CD4-positive, alpha-beta T cell (primary cell): ENCODE results near the gene KRTAP10-3. TPM values are rescaled to one million over a fixed set of nuclear protein-coding genes. Genes with fewer than 3 reads are reported as not detected.
A peak's percentile ranks its signal among the peaks of the same experiment; 100 is the strongest.
"Not testable (repeated sequence)": the region's sequence is repeated elsewhere in the genome, so short reads cannot be mapped to it uniquely, and the experiment has no call there.

ENCODE experiments used
- ATAC-seq: fragments of 200-7000 bp; cut with Tn5 transposase; one replicate; pipeline ENCODE4 v1.10.0; 2022; ENCODE audit warnings: mild to moderate bottlenecking; ENCODE audit not compliant: poor library complexity
- CTCF ChIA-PET: fragments of 350-600 bp; sonication (Branson Sonifier 250); formaldehyde crosslinking; loops from one replicate; lab custom pipeline; 2021; ENCODE audit warnings: antibody characterized with exemption, inconsistent platforms; lab: Charles Lee
- POLR2A ChIA-PET: fragments of 350-600 bp; sonication (Branson Sonifier 250); formaldehyde crosslinking; loops from one replicate; lab custom pipeline; 2021; ENCODE audit warnings: antibody characterized with exemption, inconsistent platforms; lab: Charles Lee
- DNase-seq, 14 experiments: peaks; one replicate each; pipeline ENCODE4 v3.0.0-alpha.2; 2013 to 2020; ENCODE audit warnings: mixed read lengths in 2 of 14
- H3K27ac ChIP-seq, 2 donors: one replicate each; pipeline versions ENCODE4 v1.5.1 to v1.7.0; 2013; ENCODE audit warnings: low read length in 2 of 2, low read depth in 1 of 2, mild to moderate bottlenecking in 1 of 2
- H3K27me3 ChIP-seq, 2 experiments: 1 replicate in 1 of 2; 2 replicates in 1 of 2; pipeline versions ENCODE4 v1.6.1 to v1.7.0; 2013; ENCODE audit warnings: low read length in 2 of 2, control low read depth in 1 of 2, mild to moderate bottlenecking in 1 of 2, moderate library complexity in 1 of 2; ENCODE audit not compliant: insufficient read depth in 2 of 2, control insufficient read depth in 1 of 2
- H3K36me3 ChIP-seq: one replicate; pipeline ENCODE4 v1.6.1; 2013; ENCODE audit warnings: low read length, control low read depth; ENCODE audit not compliant: insufficient read depth
- H3K4me1 ChIP-seq: one replicate; pipeline ENCODE4 v1.6.1; 2013; ENCODE audit warnings: low read length, control low read depth; ENCODE audit not compliant: insufficient read depth
- H3K4me3 ChIP-seq: one replicate; pipeline ENCODE4 v1.5.1; 2013; ENCODE audit warnings: mild to moderate bottlenecking, low read length, moderate library complexity
- H3K9me3 ChIP-seq, 2 experiments: 1 replicate in 1 of 2; 2 replicates in 1 of 2; pipeline versions ENCODE4 v1.6.1 to v1.7.0; 2013; ENCODE audit warnings: low read length in 2 of 2, mild to moderate bottlenecking in 2 of 2, control low read depth in 1 of 2, moderate library complexity in 1 of 2; ENCODE audit not compliant: control insufficient read depth in 1 of 2, insufficient read depth in 1 of 2
- H3K27ac Mint-ChIP-seq: one replicate; pipeline ENCODE4 v1.8.0; 2020; ENCODE audit warnings: mixed read lengths
- H3K27me3 Mint-ChIP-seq: one replicate; pipeline ENCODE4 v1.8.0; 2021; ENCODE audit warnings: mixed read lengths
- H3K36me3 Mint-ChIP-seq: one replicate; pipeline ENCODE4 v1.8.0; 2021; ENCODE audit warnings: low read depth, mixed read lengths
- H3K4me1 Mint-ChIP-seq: one replicate; pipeline ENCODE4 v1.8.0; 2021; ENCODE audit warnings: low read depth, mixed read lengths
- H3K4me3 Mint-ChIP-seq: one replicate; pipeline ENCODE4 v1.8.0; 2020; ENCODE audit warnings: mild to moderate bottlenecking, mixed read lengths
- H3K9me3 Mint-ChIP-seq: one replicate; pipeline ENCODE4 v1.8.0; 2020; ENCODE audit warnings: mixed read lengths
- intact Hi-C, 2 experiments: fragments of 100-400 bp; cut with DNase I in 1 of 2; cut with micrococcal nuclease in 1 of 2; formaldehyde crosslinking; loops; one replicate each; pipeline versions ENCODE4 v1.15.1 to v1.9.0; 2023 to 2025; cut with DNase I, micrococcal nuclease
- total RNA-seq, 174 experiments: library from RNA in 2 of 174; stranded (reverse) in 2 of 174; gene quantifications; one replicate each; pipeline ENCODE4 v1.2.3 and lab custom pipeline; 2021 to 2026
- TF ChIP-seq, protein P1 (sequence below): fragments of 200-600 bp; IDR thresholded peaks from one replicate; pipeline ENCODE4 v1.8.0; 2022; ENCODE audit warnings: antibody characterized with exemption, mild to moderate bottlenecking

The KRTAP10-3 gene
- total RNA-seq, 2 experiments from 2014 or later, result not detected

DNA sequence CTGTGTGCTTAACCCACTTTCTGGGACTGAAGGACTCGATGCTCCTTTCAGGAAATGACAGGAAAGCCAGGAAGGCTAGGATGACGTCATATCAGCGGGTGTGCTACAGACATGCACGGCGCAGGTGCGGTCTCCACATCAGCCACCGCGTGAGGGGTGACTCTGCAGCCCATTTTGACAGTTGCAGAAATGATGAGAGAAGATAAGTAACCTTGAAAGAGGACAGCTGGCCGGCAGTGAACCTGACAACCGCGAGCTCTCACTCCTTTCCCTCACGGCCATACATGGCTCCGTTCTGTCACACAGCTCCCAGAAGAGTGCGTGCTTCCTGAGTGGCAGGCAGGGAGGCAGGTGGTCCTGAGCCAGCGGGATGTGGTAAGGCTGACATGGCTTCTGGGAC lies 23.5 kb upstream of the KRTAP10-3 start:
- no peak overlapping the region for H3K27ac Mint-ChIP-seq
- H3K4me3 Mint-ChIP-seq, result no peak overlapping the region
- H3K4me1 Mint-ChIP-seq, result peaks cover 24% of the 10 kb centered on the region
- Histone ChIP-seq H3K27ac (no peak overlapping the region), H3K27me3 (peaks cover 0 to 12% of the 10 kb centered on the region in 2 experiments), H3K9me3 (peaks cover 5 to 41% of the 10 kb centered on the region in 2 experiments), H3K36me3 (no peaks in the 10 kb centered on the region), H3K4me1 (peaks cover 3% of the 10 kb centered on the region), H3K4me3 (no peak overlapping the region)
- peaks cover 9% of the 10 kb centered on the region for H3K9me3 Mint-ChIP-seq
- TF ChIP-seq, protein P1, sequence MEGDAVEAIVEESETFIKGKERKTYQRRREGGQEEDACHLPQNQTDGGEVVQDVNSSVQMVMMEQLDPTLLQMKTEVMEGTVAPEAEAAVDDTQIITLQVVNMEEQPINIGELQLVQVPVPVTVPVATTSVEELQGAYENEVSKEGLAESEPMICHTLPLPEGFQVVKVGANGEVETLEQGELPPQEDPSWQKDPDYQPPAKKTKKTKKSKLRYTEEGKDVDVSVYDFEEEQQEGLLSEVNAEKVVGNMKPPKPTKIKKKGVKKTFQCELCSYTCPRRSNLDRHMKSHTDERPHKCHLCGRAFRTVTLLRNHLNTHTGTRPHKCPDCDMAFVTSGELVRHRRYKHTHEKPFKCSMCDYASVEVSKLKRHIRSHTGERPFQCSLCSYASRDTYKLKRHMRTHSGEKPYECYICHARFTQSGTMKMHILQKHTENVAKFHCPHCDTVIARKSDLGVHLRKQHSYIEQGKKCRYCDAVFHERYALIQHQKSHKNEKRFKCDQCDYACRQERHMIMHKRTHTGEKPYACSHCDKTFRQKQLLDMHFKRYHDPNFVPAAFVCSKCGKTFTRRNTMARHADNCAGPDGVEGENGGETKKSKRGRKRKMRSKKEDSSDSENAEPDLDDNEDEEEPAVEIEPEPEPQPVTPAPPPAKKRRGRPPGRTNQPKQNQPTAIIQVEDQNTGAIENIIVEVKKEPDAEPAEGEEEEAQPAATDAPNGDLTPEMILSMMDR, result no peak
- intact Hi-C loops, result no loop called here
- ATAC-seq (no peak), DNase-seq (no peak)
- H3K27me3 Mint-ChIP-seq, result peaks cover 33% of the 10 kb centered on the region
- CTCF ChIA-PET, result no interaction called here
- no peaks in the 10 kb centered on the region for H3K36me3 Mint-ChIP-seq
- POLR2A ChIA-PET, result no interaction called here

DNA sequence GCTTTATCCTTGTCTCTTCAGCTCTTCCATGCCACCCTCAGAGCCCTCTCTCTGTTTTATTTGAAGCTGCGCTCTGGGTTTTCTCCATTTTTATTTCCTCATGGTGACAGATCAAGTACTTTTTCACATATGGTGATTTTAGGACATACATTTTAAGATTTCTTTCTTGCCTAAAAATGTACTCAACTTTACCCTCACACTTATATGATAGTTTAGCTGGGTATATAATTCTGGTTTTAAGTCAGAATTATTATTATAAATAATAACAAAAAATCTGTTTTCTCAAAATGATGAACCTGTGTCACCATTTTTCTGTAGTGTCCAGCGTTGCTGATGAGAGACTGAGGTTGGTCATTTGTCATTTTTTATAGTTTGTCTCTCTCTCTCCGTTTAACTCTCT lies 22.6 kb upstream of the KRTAP10-3 start:
- DNase-seq (no peak), ATAC-seq (no peak)
- Mint-ChIP-seq H3K27me3 (peaks cover 27% of the 10 kb centered on the region), H3K27ac (no peak overlapping the region), H3K9me3 (peaks cover 14% of the 10 kb centered on the region), H3K36me3 (no peaks in the 10 kb centered on the region), H3K4me1 (peaks cover 24% of the 10 kb centered on the region), H3K4me3 (peak overlapping the region; percentile 8)
- peaks cover 12 to 41% of the 10 kb centered on the region in 2 experiments for H3K9me3 ChIP-seq
- intact Hi-C loops, result no loop called here
- no peaks in the 10 kb centered on the region for H3K36me3 ChIP-seq
- POLR2A ChIA-PET, result interaction anchor here (0.6 to 1.5 kb wide), 2 partner anchors 33 to 184 kb away, joined by 3 to 6 read pairs; no protein-coding TSS in a partner anchor
- no peak overlapping the region for H3K27ac ChIP-seq
- H3K27me3 ChIP-seq, result peaks cover 0 to 10% of the 10 kb centered on the region in 2 experiments
- CTCF ChIA-PET, result no interaction called here
- peaks cover 3% of the 10 kb centered on the region for H3K4me1 ChIP-seq
- H3K4me3 ChIP-seq, result no peak overlapping the region
- TF ChIP-seq, protein P1, result no peak

DNA sequence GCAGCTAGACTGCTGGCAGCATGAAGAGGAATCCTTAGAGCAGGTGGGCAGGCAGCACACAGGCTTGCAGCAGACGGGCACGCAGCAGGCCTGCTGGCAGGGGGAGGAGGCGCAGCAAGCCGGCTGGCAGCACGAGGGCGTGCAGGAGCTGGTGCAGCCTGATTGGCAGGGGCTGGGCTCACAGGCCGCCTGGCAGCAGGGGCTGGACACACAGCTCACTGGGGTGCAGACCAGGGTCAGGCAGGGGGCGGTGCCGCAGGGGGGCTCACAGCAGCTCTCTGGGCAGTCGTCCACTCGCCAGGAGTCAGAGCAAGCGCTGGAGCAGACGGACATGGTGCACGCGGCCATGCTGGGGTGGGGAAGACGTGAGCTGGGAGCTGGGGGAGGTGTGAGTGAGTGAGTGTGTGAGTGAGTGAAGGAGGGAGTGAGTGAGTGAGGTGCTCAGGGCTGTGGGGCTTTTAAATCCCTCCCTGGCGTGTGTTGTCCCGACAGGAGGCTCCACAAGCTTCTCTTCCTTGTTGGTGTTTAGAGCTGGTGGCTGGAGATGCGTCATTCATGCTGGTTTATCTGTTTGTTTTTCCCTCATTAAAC lies 21.7 kb upstream of the KRTAP10-3 start, which contains the start of gene KRTAP10-5:
Gene KRTAP10-5 (minus strand): TSS at position 374 of the 591 bp plus-strand sequence. CDS start 26 bp downstream, at position 348.
- ATAC-seq, H3K36me3 ChIP-seq, H3K4me1 ChIP-seq, H3K27ac ChIP-seq, DNase-seq, H3K27me3 ChIP-seq, intact Hi-C loops, H3K4me3 ChIP-seq, H3K27ac Mint-ChIP-seq, H3K36me3 Mint-ChIP-seq: not testable (repeated sequence)
- Mint-ChIP-seq H3K4me1 (peaks cover 24% of the 10 kb centered on the region), H3K27me3 (peaks cover 21% of the 10 kb centered on the region), H3K4me3 (peak within 1 kb of the TSS; percentile 20), H3K9me3 (peaks cover 14% of the 10 kb centered on the region)
- peaks cover 12 to 38% of the 10 kb centered on the region in 2 experiments for H3K9me3 ChIP-seq
- POLR2A ChIA-PET, result interaction anchor here (1.5 kb wide), 1 partner anchor 33 kb away, joined by 6 read pairs; no protein-coding TSS in a partner anchor
- CTCF ChIA-PET, result interaction anchor here (0.6 kb wide), 1 partner anchor 48 kb away, joined by 3 read pairs; no protein-coding TSS in a partner anchor
